Endothelial cell of umbilical vein (primary cell): ENCODE results near the gene NKD2. TPM values are rescaled to one million over a fixed set of nuclear protein-coding genes. Genes with fewer than 3 reads are reported as not detected.

Experiments
- BruUV-seq: library from RNA; stranded (reverse); fragments of 400-500 nt; replicated peaks from 2 replicates; lab custom pipeline; 2021; lab: Mats Ljungman, UMichigan
- CTCF ChIA-PET: fragments of 300-600, 350-600 bp; sonication (Branson Sonifier 250); formaldehyde crosslinking; loops from one replicate; lab custom pipeline; 2021; ENCODE audit warnings: antibody characterized with exemption, inconsistent platforms; lab: Charles Lee
- POLR2A ChIA-PET: fragments of 300-600, 350-600 bp; sonication (Branson Sonifier 250); formaldehyde crosslinking; loops from one replicate; lab custom pipeline; 2021; ENCODE audit warnings: antibody characterized with exemption, inconsistent platforms; lab: Charles Lee
- DNase-seq: peaks from one replicate; pipeline ENCODE4 v3.0.0-alpha.2; 2011; ENCODE audit warnings: low read depth, low spot score
- FAIRE-seq: peaks from 2 replicates; lab custom pipeline; 2011; peaks lifted over from hg19 to GRCh38; lab: Jason Lieb, UNC
- H2AFZ ChIP-seq: 2 replicates; pipeline ENCODE4 v1.6.0; 2012; ENCODE audit warnings: low read depth, low read length, control low read depth, inconsistent platforms
- H3K27ac ChIP-seq: 2 replicates; pipeline ENCODE4 v1.5.1; 2011; ENCODE audit warnings: low read depth, mild to moderate bottlenecking, control low read depth, low read length, moderate library complexity; ENCODE audit not compliant: insufficient read depth
- H3K27me3 ChIP-seq, 2 experiments: 2 replicates each; pipeline versions ENCODE4 v1.6.0 to v1.6.1; 2011; ENCODE audit warnings: low read length in 2 of 2, mixed read lengths in 1 of 2; ENCODE audit not compliant: control insufficient read depth in 2 of 2, insufficient read depth in 2 of 2
- H3K36me3 ChIP-seq, 2 experiments: 2 replicates in 1 of 2; 3 replicates in 1 of 2; pipeline ENCODE4 v1.5.1; 2011; ENCODE audit warnings: low read length in 2 of 2, mild to moderate bottlenecking in 1 of 2, moderate library complexity in 1 of 2; ENCODE audit not compliant: control insufficient read depth in 2 of 2, insufficient read depth in 2 of 2; ENCODE audit errors: extremely low read depth in 1 of 2
- H3K4me1 ChIP-seq: 3 replicates; pipeline ENCODE4 v1.5.1; 2011; ENCODE audit warnings: mild to moderate bottlenecking, low read length; ENCODE audit not compliant: control insufficient read depth, insufficient read depth; ENCODE audit errors: extremely low read depth
- H3K4me2 ChIP-seq: 2 replicates; pipeline ENCODE4 v1.6.1; 2011; ENCODE audit warnings: low read length, control low read depth, mixed read lengths; ENCODE audit not compliant: insufficient read depth
- H3K4me3 ChIP-seq, 3 experiments: fragments of 200-600 bp in 1 of 3; sonication (generic), shearing (Covaris generic) in 1 of 3; replicated peaks in 1 of 3; 2 replicates each; pipeline ENCODE4 v1.5.1; 2011 to 2016; ENCODE audit warnings: control low read depth in 3 of 3, low read length in 3 of 3, mild to moderate bottlenecking in 2 of 3, inconsistent platforms in 1 of 3, low read depth in 1 of 3, moderate library complexity in 1 of 3; ENCODE audit not compliant: insufficient read depth in 1 of 3
- H3K79me2 ChIP-seq: 2 replicates; pipeline ENCODE4 v1.6.0; 2012; ENCODE audit warnings: low read length, inconsistent platforms; ENCODE audit not compliant: control insufficient read depth, insufficient read depth
- H3K9ac ChIP-seq: replicated peaks from 2 replicates; pipeline ENCODE3; 2011; ENCODE audit warnings: low read length, control low read depth; ENCODE audit not compliant: insufficient read depth; ENCODE audit errors: extremely low read depth
- H3K9me1 ChIP-seq: replicated peaks from 3 replicates; pipeline ENCODE4 v1.6.0; 2011; ENCODE audit warnings: mild to moderate bottlenecking, low read length; ENCODE audit not compliant: control insufficient read depth, insufficient read depth; ENCODE audit errors: extremely low read depth
- H3K9me3 ChIP-seq: replicated peaks from 2 replicates; pipeline ENCODE4 v1.5.1; 2012; ENCODE audit warnings: low read length, inconsistent platforms; ENCODE audit not compliant: control insufficient read depth, insufficient read depth
- H4K20me1 ChIP-seq: replicated peaks from 2 replicates; pipeline ENCODE3; 2011; ENCODE audit warnings: mild to moderate bottlenecking, low read length; ENCODE audit not compliant: control insufficient read depth, insufficient read depth; ENCODE audit errors: extremely low read depth
- EZH2 ChIP-seq: IDR thresholded peaks from 2 replicates; pipeline ENCODE4 v1.6.1; 2012; ENCODE audit warnings: borderline replicate concordance, low read depth, mild to moderate bottlenecking, moderate library complexity, low read length, inconsistent platforms; ENCODE audit not compliant: severe bottlenecking
- FOS ChIP-seq: IDR thresholded peaks from 2 replicates; pipeline ENCODE4 v1.6.1; 2011; ENCODE audit warnings: mild to moderate bottlenecking, low read length, moderate library complexity, borderline replicate concordance; ENCODE audit not compliant: insufficient read depth
- GATA2 ChIP-seq: IDR thresholded peaks from 2 replicates; pipeline ENCODE4 v1.7.0; 2011; ENCODE audit warnings: low read depth, mild to moderate bottlenecking, moderate library complexity, mixed read lengths, low read length; ENCODE audit not compliant: insufficient read length, insufficient read depth
- JUN ChIP-seq: IDR thresholded peaks from 2 replicates; pipeline ENCODE4 v1.6.1; 2011; ENCODE audit warnings: borderline replicate concordance, low read depth; ENCODE audit not compliant: insufficient read length, insufficient read depth
- MYC ChIP-seq: IDR thresholded peaks from one replicate; pipeline ENCODE4 v1.6.1; 2011; ENCODE audit warnings: mild to moderate bottlenecking, low read depth, low read length
- POLR2A ChIP-seq: IDR thresholded peaks from 2 replicates; pipeline ENCODE4 v1.6.1; 2012; ENCODE audit warnings: low read depth, mild to moderate bottlenecking, control low read depth, low read length
- POLR2AphosphoS5 ChIP-seq: IDR thresholded peaks from 2 replicates; pipeline ENCODE4 v1.6.1; 2012; ENCODE audit warnings: low read depth, mild to moderate bottlenecking, control low read depth, low read length, moderate library complexity; ENCODE audit not compliant: insufficient read depth
- dilution Hi-C: fragments of 300-500 bp; cut with MboI; formaldehyde crosslinking; loops from one replicate; pipeline ENCODE4 v1.15.0; 2019; ENCODE audit warnings: low sequenced_read_pairs; ENCODE audit not compliant: extremely low pct_ligation_motif_present
- intact Hi-C: fragments of 100-400 bp; cut with micrococcal nuclease; formaldehyde crosslinking; loops from one replicate; pipeline ENCODE4 v1.10.0; 2022
- polyA plus RNA-seq, 4 experiments: library from polyadenylated mRNA; depleted of rRNA in 3 of 4; stranded (reverse) in 3 of 4; unstranded in 1 of 4; fragments of >200 nt; gene quantifications; 2 replicates each; pipeline versions ENCODE4 v1.2.1 to v1.2.3, GENCODE V29; 2011 to 2012; ENCODE audit warnings: missing spikeins in 1 of 4
- total RNA-seq: library from RNA; stranded (reverse); gene quantifications from 2 replicates; pipeline ENCODE4 v1.2.3, GENCODE V29; 2021
- TF ChIP-seq, protein P1 (sequence below): IDR thresholded peaks from 2 replicates; pipeline ENCODE4 v1.6.1; 2011; ENCODE audit not compliant: insufficient read depth, insufficient read length
- TF ChIP-seq, protein P2 (sequence below), 2 donors: IDR thresholded peaks; 1 replicate in 1 of 2; 2 replicates in 1 of 2; pipeline ENCODE4 v1.5.1; 2011; ENCODE audit warnings: low read length in 2 of 2, mild to moderate bottlenecking in 2 of 2, moderate library complexity in 2 of 2, control low read depth in 1 of 2, inconsistent platforms in 1 of 2, low read depth in 1 of 2; ENCODE audit not compliant: insufficient read depth in 1 of 2; ENCODE audit errors: extremely low read depth in 1 of 2

The NKD2 gene
- total and polyA plus RNA-seq, 2 donors (not counting 3 experiments of a cell fraction or from before 2014, with no cell fraction given) = 0.08 TPM; not detected in 1

DNA sequence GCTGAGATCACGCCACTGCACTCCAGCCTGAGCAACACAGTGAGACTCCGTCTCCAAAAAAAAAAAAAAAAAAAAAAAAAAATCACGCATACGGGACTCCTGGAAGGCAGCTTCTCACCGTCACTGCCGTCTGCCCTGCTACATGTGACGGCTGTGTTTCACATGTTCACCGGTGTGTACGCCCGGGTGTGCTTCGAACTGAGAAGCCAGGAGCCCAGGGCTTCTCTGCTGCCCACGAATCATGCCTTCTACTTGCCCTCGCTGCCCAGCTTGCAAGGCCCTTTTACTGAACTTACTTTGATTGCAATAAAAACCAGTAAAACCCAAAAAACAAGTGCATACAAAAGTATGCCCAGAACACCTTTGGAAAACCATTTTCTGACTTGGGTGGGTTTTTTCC, 5.8 kb upstream of the NKD2 start:
- Histone ChIP-seq H3K9ac (no peak overlapping the region), H3K79me2 (no peaks in the 10 kb centered on the region), H3K9me1 (no peaks in the 10 kb centered on the region), H3K4me1 (no peaks in the 10 kb centered on the region), H3K36me3 (no peaks in the 10 kb centered on the region), H3K9me3 (no peaks in the 10 kb centered on the region), H2AFZ (no peak overlapping the region), H3K4me3 (no peak overlapping the region), H4K20me1 (no peaks in the 10 kb centered on the region), H3K27me3 (peaks cover 6 to 13% of the 10 kb centered on the region in 2 experiments), H3K4me2 (no peak overlapping the region), H3K27ac (no peak overlapping the region)
- no TSS peak for BruUV-seq
- dilution Hi-C loops (no loop called here), intact Hi-C loops (no loop called here)
- no peak for FAIRE-seq
- POLR2A ChIA-PET = no interaction called here
- TF ChIP-seq, protein P1, sequence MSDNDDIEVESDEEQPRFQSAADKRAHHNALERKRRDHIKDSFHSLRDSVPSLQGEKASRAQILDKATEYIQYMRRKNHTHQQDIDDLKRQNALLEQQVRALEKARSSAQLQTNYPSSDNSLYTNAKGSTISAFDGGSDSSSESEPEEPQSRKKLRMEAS = no peak
- TF ChIP-seq EZH2 (no peak), POLR2AphosphoS5 (no peak), MYC (no peak), JUN (no peak), GATA2 (no peak), FOS (no peak), POLR2A (no peak)
- TF ChIP-seq, protein P2, sequence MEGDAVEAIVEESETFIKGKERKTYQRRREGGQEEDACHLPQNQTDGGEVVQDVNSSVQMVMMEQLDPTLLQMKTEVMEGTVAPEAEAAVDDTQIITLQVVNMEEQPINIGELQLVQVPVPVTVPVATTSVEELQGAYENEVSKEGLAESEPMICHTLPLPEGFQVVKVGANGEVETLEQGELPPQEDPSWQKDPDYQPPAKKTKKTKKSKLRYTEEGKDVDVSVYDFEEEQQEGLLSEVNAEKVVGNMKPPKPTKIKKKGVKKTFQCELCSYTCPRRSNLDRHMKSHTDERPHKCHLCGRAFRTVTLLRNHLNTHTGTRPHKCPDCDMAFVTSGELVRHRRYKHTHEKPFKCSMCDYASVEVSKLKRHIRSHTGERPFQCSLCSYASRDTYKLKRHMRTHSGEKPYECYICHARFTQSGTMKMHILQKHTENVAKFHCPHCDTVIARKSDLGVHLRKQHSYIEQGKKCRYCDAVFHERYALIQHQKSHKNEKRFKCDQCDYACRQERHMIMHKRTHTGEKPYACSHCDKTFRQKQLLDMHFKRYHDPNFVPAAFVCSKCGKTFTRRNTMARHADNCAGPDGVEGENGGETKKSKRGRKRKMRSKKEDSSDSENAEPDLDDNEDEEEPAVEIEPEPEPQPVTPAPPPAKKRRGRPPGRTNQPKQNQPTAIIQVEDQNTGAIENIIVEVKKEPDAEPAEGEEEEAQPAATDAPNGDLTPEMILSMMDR (IDR thresholded peaks at IDR 0.05; ENCODE audit: extremely low read depth in 1 of 2, insufficient read depth in 1 of 2, low read depth in 1 of 2, low read length in 2 of 2) = no peak
- CTCF ChIA-PET = interaction anchor here (1.2 kb wide), 1 partner anchor 10 kb away, joined by 4 read pairs; no protein-coding TSS in a partner anchor
- no peak for DNase-seq
